Dermis blood vessel endothelial cell (primary cell): ENCODE measurements around the gene PADI3. TPM values are rescaled to one million over a fixed set of nuclear protein-coding genes. Genes with fewer than 3 reads are reported as not detected.
A peak's percentile ranks its signal among the peaks of the same experiment; 100 is the strongest.
"Not testable (repeated sequence)": the region's sequence is repeated elsewhere in the genome, so short reads cannot be mapped to it uniquely, and the experiment has no call there.

Source experiments
- DNase-seq: peaks from one replicate; pipeline ENCODE4 v3.0.0; 2010
- total RNA-seq: library from RNA; depleted of rRNA; stranded (reverse); fragments of >200 nt; gene quantifications from 2 replicates; pipeline ENCODE4 v1.2.3, GENCODE V29; 2014

The PADI3 gene
- total RNA-seq, 1 donor from 2014 or later: not detected

- no peak for DNase-seq
Measured at GRCh38 chr1:17216078-17216477, 32.8 kb upstream of the PADI3 start.

DNA sequence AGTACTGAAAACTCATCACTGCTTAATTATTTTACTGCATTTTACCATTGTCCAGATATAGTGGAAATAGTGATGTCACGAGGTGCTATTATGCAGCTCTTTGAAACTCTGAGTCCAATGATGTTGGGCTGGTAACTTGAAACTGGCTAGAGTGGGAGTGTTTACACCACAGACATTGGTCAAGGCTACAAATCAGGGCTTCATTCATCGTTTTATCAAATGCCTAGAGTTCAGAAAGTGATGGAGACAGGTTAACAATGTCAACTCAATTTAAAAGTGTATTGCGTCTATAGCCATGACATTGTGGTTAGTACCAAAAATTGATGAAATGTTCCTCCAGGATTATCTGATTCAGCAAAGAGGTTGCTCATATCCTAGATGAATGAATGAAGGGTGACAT lies 31.3 kb upstream of the PADI3 start:
- no peak for DNase-seq

- DNase-seq: no peak
Measured at GRCh38 chr1:17218939-17219338, 30.0 kb upstream of the PADI3 start.

GRCh38 chr1:17220287-17220686 lies 28.6 kb upstream of the PADI3 start:
- no peak for DNase-seq

DNA sequence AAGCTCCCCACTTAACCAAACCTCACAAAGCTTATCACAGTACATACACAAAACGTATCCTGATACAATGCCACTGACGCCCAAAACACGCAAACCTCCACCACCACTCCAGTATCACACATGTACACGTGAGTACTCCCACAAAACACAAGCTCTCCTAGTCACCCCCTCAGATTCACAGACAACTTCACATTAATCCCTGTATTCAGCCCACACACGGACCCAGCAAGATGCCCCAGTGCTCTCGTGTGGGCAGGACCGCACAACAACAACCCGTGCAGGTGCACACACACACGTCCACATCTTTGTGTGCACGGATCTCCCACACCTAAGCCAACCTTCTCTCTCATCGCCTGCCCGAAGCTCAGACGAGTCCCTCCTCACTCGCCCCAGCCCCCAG lies 26.3 kb upstream of the PADI3 start:
- DNase-seq: no peak

- no peak for DNase-seq
Measured at GRCh38 chr1:17224434-17224833, 24.5 kb upstream of the PADI3 start.

- no peak for DNase-seq
Measured at GRCh38 chr1:17225140-17225539, 23.8 kb upstream of the PADI3 start.

- DNase-seq: no peak
Measured at GRCh38 chr1:17227358-17227915, 21.5 kb upstream of the PADI3 start.

DNA sequence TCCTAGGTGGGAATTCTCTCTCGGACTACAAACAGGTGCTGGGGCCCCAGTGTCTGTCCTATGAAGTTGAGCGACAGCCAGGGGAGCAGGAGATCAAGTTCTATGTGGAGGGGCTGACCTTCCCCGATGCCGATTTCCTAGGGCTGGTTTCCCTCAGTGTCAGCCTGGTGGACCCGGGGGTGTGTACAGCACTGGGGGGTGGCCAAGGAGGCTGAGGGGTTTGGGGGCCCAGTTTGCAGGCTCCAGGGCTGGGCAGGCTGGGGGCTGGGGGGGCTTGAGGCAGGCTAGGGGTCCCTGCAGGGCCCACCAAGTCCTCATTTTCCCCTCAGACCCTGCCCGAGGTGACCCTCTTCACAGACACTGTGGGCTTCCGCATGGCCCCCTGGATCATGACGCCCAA lies 20.3 kb upstream of the PADI3 start:
- DNase-seq: no peak

DNA sequence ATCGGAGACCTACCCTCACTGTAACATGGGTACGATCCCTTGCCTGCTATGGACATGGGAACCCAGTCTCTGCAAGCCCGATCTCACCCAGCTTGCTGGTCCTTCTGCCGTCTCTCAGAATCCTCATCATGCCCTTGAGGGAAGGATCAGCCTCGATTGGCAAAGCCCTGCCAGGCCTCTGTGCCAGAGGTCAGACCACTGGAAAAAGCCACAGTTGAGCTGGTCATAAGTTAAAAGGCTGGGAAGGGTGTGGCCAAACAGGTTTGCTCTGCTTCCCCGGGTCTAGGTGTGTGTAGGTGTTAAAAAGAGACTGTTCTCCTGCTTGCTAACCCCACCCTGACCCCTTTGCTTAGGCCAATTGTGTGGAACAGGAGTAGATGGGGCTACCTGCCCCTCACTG lies 19.5 kb upstream of the PADI3 start:
- DNase-seq: no peak

DNA sequence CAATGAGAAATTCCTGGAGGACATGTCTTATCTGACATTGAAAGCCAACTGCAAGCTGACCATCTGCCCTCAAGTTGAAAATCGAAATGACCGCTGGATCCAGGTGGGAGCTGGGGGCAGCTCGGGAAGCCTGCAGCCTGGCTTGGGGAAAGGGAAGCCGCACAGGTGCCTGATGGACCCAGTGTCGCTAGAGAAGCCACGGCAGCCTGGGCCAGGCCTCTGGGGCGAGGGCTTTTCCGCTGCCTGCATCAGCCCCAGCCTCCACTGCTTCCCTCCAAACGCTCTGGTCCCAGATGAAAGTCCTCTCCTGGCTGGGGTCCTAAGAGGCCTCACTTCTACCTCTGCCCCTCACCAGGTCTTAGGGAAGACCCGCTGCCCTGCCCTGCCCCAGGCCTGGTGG lies 18.8 kb upstream of the PADI3 start:
- no peak for DNase-seq

GRCh38 chr1:17230671-17231310 lies 18.1 kb upstream of the PADI3 start:
- DNase-seq: no peak

DNA sequence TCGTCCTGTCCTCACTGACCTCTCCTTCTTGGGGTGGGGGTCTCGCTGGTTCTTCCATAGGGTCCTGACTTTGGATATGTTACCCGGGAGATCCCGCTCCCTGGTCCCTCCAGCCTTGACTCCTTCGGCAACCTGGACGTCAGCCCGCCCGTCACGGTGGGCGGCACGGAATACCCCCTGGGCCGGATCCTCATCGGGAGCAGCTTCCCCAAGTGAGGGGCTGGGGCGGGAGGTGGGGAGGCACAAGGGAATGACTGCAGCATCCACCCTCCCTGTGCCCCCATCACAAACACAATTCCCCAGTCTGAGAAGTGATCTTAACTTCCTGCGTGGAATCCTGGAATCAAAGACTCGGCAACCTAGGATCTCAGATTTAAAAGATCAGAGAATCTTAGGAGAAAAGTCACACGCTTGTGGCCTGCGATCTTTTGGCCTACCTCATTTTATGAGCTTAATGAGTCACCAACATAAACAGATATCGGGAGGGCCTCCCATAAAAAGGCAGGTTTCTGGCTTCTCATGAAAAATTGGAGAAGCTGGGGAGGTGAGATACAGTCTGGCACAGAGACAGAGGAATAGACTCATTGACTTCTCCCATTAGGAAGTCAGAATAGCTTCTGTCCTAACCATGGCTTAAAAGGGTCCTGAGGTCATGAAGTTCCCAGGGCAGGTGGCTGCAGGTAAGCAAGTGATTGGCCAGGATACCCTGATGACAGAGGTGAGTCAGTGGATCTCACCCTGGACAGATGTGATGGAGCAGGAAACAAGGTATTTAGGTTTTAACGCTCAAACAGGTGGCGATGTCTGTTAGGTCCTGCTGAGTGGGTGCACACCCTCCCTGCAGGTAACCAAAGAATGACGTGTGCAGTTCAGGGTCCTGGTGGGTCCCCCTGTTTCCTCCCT lies 15.9 kb upstream of the PADI3 start:
- peak; percentile 58 for DNase-seq

DNA sequence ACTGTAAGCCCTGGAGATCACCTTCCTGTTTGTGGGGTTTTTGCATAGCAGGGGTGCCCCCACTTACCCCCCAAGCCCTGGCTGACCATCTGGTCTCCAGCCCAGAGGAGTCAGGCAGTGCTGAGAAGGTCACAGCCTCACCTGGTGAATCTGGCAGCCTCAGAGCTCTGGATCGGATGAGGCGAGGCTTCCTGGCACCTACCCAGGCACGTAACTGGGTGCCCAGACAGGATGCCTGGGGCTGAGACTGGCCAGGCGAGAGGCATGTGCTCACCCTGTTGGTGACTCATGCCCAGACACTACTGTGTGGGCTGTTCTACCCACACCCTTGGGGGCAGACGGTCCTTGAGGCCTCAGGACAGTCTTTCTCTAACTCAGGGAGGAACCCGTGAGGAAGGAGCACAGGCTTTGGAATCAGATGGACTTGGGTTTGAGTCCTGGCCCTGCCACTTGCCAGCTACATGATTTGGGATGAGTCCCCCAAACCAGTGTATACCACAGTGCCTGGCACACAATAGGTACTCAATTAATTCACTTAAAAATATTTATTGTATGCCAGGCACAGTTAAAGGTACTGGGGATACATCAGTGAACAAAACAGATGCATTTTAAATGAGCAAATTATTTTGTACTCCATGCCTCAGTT lies 15.1 kb upstream of the PADI3 start:
- peak; percentile 91 for DNase-seq

- DNase-seq: no peak
Measured at GRCh38 chr1:17234405-17234804, 14.5 kb upstream of the PADI3 start.

DNA sequence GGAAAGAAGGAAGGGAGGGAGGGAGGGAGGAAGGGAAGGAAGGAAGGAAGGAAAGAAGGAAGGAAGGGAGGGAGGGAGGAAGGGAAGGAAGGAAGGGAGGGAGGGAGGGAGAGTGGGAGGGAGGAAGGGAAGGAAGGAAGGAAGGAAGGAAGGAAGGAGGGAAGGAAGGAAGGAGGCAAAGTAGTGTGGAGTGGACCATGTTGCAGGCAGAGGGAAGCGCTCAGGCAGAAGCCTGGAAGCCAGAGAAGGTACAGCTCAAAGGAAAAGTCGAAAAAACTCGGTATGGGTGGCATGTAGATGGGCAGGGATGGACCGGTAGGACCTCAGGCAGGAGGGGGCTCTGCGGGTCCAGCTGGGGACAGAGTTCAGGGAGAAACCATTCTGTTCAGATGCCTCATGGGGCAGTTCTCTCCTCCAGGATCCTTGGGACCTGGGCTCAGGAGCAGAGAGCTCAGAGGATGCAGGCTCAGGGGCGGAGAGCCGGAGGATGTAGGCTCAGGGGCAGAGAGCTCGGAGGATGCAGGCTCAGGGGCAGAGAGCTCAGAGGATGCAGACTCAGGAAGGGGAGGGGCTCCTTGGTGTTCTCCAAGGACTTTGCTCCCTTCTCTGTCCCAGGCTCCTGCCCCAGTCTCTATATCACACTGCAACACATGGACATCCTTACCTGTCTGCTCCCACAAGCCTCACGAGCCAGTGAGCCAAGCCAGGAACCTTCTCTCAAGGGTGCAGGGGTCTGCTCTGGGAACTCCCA lies 13.6 kb upstream of the PADI3 start:
- no peak for DNase-seq

DNA sequence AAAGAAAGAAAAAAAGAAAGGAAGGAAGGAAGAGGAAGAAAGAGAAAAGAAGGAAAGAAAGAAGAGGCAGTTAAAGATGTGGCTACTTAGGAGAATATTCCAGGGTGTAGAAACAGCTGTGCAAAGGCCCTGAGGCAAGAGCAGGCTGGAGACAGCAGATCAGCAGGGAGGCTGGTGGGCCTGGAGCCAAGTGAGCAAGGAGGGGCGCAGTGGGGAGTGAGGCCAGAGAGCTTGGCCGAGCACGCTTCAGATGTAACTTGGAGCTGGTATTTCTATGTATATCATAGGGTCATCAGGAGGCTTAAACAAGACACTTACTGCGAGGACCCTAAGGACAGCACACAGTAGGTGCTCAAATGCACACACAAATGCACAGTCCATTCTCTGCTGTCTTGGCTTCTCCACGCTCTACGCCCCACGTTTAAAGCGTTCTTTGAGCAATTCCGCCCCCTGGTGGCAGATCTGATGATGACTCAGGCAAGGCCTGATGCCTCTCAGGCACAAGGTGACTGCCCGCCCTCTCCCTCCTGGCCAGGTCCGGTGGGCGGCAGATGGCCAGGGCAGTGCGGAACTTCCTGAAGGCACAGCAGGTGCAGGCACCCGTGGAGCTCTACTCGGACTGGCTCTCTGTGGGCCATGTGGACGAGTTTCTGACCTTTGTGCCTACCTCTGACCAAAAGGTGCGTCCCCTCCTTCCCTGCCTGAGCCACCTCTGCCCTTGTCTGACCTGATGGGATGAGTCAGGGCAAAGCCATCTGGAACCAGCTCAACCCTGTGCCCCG lies 11.9 kb upstream of the PADI3 start:
- DNase-seq: peak; percentile 93

- DNase-seq: no peak
Measured at GRCh38 chr1:17237561-17237903, 11.4 kb upstream of the PADI3 start.

- peak; percentile 98 for DNase-seq
Measured at GRCh38 chr1:17239420-17239819, 9.5 kb upstream of the PADI3 start.

DNA sequence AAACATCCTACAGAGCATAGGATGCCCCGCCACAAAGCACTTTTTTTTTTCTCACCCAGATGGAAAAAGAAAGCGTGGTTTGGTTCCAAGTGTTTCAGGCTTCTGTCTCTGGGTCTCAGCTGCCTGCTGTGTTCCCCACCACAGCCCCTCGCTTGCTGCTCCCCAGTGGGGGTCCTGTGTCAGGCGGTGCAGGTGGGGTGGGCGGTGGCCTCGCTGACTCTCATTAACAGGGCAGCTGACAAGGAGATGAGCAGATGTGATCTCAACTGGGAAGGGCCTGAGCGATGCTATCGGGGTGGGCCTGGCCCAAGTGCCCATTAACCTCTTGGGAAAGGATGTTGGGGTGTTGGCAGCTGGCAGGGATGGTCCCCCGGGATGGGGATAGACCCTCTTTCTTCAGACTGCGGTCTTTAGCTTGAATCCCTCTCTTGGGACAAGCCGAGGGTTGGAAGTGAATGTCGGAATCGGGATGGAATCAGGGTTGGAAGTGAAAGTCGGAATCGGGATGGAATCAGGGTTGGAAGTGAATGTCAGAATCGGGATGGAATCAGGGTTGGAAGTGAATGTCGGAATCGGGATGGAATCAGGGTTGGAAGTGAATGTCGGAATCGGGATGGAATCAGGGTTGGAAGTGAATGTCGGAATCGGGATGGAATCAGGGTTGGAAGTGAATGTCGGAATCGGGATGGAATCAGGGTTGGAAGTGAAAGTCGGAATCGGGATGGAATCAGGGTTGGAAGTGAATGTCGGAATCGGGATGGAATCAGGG lies 7.7 kb upstream of the PADI3 start:
- DNase-seq: not testable (repeated sequence)

DNA sequence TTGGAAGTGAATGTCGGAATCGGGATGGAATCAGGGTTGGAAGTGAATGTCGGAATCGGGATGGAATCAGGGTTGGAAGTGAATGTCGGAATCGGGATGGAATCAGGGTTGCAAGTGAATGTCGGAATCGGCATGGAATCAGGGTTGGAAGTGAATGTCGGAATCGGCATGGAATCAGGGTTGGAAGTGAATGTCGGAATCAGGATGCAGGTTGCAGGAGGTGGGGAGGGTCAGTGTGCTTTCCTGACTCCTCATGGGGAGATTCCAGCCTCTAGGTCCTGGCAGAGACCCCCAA lies 7.2 kb upstream of the PADI3 start:
- DNase-seq: not testable (repeated sequence)
